Hepatocyte (in vitro differentiated cells): ENCODE measurements around the gene FERMT2.

ENCODE experiments used
- EZH2 ChIP-seq: fragments of 200-600 bp; sonication (generic); IDR thresholded peaks from 2 replicates; pipeline ENCODE4 v1.6.1; 2016; ENCODE audit warnings: antibody characterized with exemption, mild to moderate bottlenecking, borderline replicate concordance
- TF ChIP-seq, protein P1 (sequence below): fragments of 200-600 bp; sonication (generic); IDR thresholded peaks from 2 replicates; pipeline ENCODE4 v1.5.1; 2016; ENCODE audit warnings: antibody characterized with exemption, mild to moderate bottlenecking; ENCODE audit not compliant: poor library complexity

DNA sequence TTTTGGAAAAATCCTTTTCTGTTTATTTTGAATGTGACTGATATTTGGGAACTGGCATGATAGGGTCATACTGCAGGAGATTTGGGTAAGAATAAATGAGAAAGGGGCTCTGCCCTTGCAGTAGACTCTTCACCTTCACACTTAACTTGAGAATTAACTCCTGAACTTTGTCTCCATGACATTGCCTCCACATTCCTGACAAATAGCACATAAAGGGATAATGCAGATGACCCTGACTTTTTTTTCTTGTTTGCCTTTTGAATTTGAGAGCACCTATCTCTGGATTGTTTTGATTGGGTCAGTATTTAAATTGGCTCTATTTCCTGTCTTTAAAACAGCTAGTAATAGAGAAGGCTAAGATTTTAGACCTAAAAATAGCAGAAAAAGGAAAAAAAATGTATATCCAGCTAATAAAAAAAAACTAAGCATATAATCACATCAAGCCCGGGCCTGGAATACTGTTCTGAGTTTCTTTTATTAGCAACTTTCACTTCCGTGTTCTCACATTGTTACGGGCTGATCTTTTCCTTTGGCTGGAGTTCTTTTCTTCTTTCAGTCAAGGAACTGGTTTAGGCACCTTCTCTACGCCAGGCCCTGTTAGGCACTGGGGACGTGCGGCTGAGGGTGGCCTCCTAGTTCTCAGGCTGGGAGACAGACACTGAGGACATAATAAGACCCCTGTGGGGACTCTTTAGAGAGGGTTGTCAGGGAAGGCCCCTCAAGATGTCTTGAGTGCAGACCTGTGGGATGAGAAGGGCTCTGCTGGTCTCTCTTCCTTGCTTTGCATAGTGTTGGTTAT lies 106.4 kb downstream of the FERMT2 start:
- TF ChIP-seq, protein P1, sequence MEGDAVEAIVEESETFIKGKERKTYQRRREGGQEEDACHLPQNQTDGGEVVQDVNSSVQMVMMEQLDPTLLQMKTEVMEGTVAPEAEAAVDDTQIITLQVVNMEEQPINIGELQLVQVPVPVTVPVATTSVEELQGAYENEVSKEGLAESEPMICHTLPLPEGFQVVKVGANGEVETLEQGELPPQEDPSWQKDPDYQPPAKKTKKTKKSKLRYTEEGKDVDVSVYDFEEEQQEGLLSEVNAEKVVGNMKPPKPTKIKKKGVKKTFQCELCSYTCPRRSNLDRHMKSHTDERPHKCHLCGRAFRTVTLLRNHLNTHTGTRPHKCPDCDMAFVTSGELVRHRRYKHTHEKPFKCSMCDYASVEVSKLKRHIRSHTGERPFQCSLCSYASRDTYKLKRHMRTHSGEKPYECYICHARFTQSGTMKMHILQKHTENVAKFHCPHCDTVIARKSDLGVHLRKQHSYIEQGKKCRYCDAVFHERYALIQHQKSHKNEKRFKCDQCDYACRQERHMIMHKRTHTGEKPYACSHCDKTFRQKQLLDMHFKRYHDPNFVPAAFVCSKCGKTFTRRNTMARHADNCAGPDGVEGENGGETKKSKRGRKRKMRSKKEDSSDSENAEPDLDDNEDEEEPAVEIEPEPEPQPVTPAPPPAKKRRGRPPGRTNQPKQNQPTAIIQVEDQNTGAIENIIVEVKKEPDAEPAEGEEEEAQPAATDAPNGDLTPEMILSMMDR, result no peak
- TF ChIP-seq EZH2, result no peak
